ENCODE data around the gene WDFY3.

WDFY3 gene

GRCh38 chr4:84708406-84709135 lies 257.9 kb downstream of the WDFY3 start:
- no peak for ATAC-seq (ENCODE audit: low read depth)
- H3K36me3 ChIP-seq (ENCODE audit: low read depth) = peaks cover 71% of the 10 kb centered on the region
- peaks cover 3% of the 10 kb centered on the region for H3K9me3 ChIP-seq (ENCODE audit: severe bottlenecking)
- no peak for DNase-seq (ENCODE audit: low spot score)
- H3K4me3 ChIP-seq (ENCODE audit: severe bottlenecking) = no peak overlapping the region
- H3K27ac ChIP-seq (ENCODE audit: poor library complexity, severe bottlenecking) = no peak overlapping the region
- H3K27me3 ChIP-seq (ENCODE audit: insufficient read depth, poor library complexity, severe bottlenecking) = no peaks in the 10 kb centered on the region
- H3K4me1 ChIP-seq (ENCODE audit: insufficient read depth, poor library complexity, severe bottlenecking) = no peaks in the 10 kb centered on the region
- TF ChIP-seq CTCF (IDR thresholded peaks at IDR 0.05; ENCODE audit: poor library complexity, severe bottlenecking) = no peak

- ATAC-seq (ENCODE audit: low read depth) (no peak), DNase-seq (ENCODE audit: low spot score) (no peak)
- Histone ChIP-seq H3K4me1 (ENCODE audit: insufficient read depth, poor library complexity, severe bottlenecking) (no peaks in the 10 kb centered on the region), H3K27me3 (ENCODE audit: insufficient read depth, poor library complexity, severe bottlenecking) (no peaks in the 10 kb centered on the region), H3K36me3 (ENCODE audit: low read depth) (peaks cover 80% of the 10 kb centered on the region), H3K4me3 (ENCODE audit: severe bottlenecking) (no peak overlapping the region), H3K9me3 (ENCODE audit: severe bottlenecking) (peaks cover 3% of the 10 kb centered on the region), H3K27ac (ENCODE audit: poor library complexity, severe bottlenecking) (no peak overlapping the region)
- no peak for TF ChIP-seq CTCF (IDR thresholded peaks at IDR 0.05; ENCODE audit: poor library complexity, severe bottlenecking)
Observed at GRCh38 chr4:84706286-84706685, 260.2 kb downstream of the WDFY3 start.

GRCh38 chr4:84699001-84699671 lies 267.4 kb downstream of the WDFY3 start:
- peaks cover 78% of the 10 kb centered on the region for H3K36me3 ChIP-seq (ENCODE audit: low read depth)
- peaks cover 9% of the 10 kb centered on the region for H3K4me1 ChIP-seq (ENCODE audit: insufficient read depth, poor library complexity, severe bottlenecking)
- DNase-seq (ENCODE audit: low spot score) (no peak), ATAC-seq (ENCODE audit: low read depth) (no peak)
- no peaks in the 10 kb centered on the region for H3K27me3 ChIP-seq (ENCODE audit: insufficient read depth, poor library complexity, severe bottlenecking)
- H3K4me3 ChIP-seq (ENCODE audit: severe bottlenecking) = no peak overlapping the region
- H3K27ac ChIP-seq (ENCODE audit: poor library complexity, severe bottlenecking) = no peak overlapping the region
- no peak for TF ChIP-seq CTCF (IDR thresholded peaks at IDR 0.05; ENCODE audit: poor library complexity, severe bottlenecking)
- no peaks in the 10 kb centered on the region for H3K9me3 ChIP-seq (ENCODE audit: severe bottlenecking)

GRCh38 chr4:84697615-84698201 lies 268.8 kb downstream of the WDFY3 start:
- no peaks in the 10 kb centered on the region for H3K27me3 ChIP-seq (ENCODE audit: insufficient read depth, poor library complexity, severe bottlenecking)
- H3K4me1 ChIP-seq (ENCODE audit: insufficient read depth, poor library complexity, severe bottlenecking) = peaks cover 13% of the 10 kb centered on the region
- DNase-seq (ENCODE audit: low spot score) (no peak), ATAC-seq (ENCODE audit: low read depth) (no peak)
- no peak overlapping the region for H3K27ac ChIP-seq (ENCODE audit: poor library complexity, severe bottlenecking)
- H3K4me3 ChIP-seq (ENCODE audit: severe bottlenecking) = no peak overlapping the region
- H3K36me3 ChIP-seq (ENCODE audit: low read depth) = peaks cover 76% of the 10 kb centered on the region
- TF ChIP-seq CTCF (IDR thresholded peaks at IDR 0.05; ENCODE audit: poor library complexity, severe bottlenecking) = no peak
- no peaks in the 10 kb centered on the region for H3K9me3 ChIP-seq (ENCODE audit: severe bottlenecking)
